Measurements from ENCODE around the gene CHADL. TPM values are rescaled to one million over a fixed set of nuclear protein-coding genes. Genes with fewer than 3 reads are reported as not detected.

The CHADL gene
- total and polyA plus RNA-seq, 9 of the 15 experiments (the other 6 are each of a cell fraction or from before 2014, with no cell fraction given), result not detected

DNA sequence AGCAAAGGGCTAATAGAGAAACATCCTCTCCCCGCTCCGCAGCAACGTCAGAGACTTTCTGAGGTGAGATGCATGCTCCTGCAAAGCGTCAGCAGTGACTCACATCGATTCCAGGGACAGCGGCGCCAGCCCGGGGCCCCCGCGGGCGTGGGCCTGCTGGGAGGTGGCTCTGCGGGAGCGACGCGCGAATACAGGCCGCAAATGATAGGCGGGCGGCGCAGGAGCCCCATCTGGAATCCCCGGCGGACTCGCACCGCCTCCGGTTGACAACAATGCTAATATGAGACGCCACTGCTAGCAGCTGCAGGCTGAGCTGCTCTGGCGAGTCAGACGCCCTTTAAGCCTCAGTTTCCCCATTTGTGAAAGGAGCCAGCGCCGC is 44.7 kb upstream of the CHADL start (continued):
- TF ChIP-seq ZNF277 (CRISPR knock-in tag; IDR thresholded peaks at IDR 0.05; ENCODE audit: borderline replicate concordance) (no peak), TAF9B (IDR thresholded peaks at IDR 0.05; ENCODE audit: partially characterized antibody) (no peak), SUPT5H (IDR thresholded peaks at IDR 0.05) (peak; percentile 62; the same call in 1 of the 2 replicates), ATF4 (CRISPR knock-in tag; IDR thresholded peaks at IDR 0.05) (no peak), IFI16 (CRISPR knock-in tag; IDR thresholded peaks at IDR 0.05) (no peak), HMG20B (CRISPR knock-in tag; IDR thresholded peaks at IDR 0.05) (no peak), SREBF2 (CRISPR knock-in tag; IDR thresholded peaks at IDR 0.05) (no peak), ZNF197 (CRISPR knock-in tag; IDR thresholded peaks at IDR 0.05; ENCODE audit: low read depth) (no peak), RBM34 (IDR thresholded peaks at IDR 0.05; ENCODE audit: borderline replicate concordance, insufficient read depth, low read length) (no peak), CBX1 (IDR thresholded peaks at IDR 0.05; ENCODE audit: low read depth) (no peak), SMAD1 (IDR thresholded peaks at IDR 0.05; ENCODE audit: low read depth, low read length, partially characterized antibody) (peak; percentile 41), MYNN (IDR thresholded peaks at IDR 0.05) (no peak), MYNN (CRISPR knock-in tag; IDR thresholded peaks at IDR 0.05) (no peak), TAF1 (IDR thresholded peaks at IDR 0.05; ENCODE audit: control insufficient read depth, extremely low read depth, insufficient read depth, low read length, severe bottlenecking) (peak; percentile 52), ZFP1 (CRISPR knock-in tag; IDR thresholded peaks at IDR 0.05) (no peak), ARID3B (CRISPR knock-in tag; IDR thresholded peaks at IDR 0.05; ENCODE audit: borderline replicate concordance) (no peak), ZKSCAN8 (CRISPR knock-in tag; IDR thresholded peaks at IDR 0.05) (no peak), ATF3 (IDR thresholded peaks at IDR 0.05) (peak; percentile 76), ATF3 (CRISPR knock-in tag; conservative IDR thresholded peaks at IDR 0.05) (no peak; the same call in 1 of the 2 replicates)
- TF ChIP-seq, protein P1, sequence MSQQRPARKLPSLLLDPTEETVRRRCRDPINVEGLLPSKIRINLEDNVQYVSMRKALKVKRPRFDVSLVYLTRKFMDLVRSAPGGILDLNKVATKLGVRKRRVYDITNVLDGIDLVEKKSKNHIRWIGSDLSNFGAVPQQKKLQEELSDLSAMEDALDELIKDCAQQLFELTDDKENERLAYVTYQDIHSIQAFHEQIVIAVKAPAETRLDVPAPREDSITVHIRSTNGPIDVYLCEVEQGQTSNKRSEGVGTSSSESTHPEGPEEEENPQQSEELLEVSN (IDR thresholded peaks at IDR 0.05; ENCODE audit: borderline replicate concordance in 1 of 2, extremely low read depth in 1 of 2, insufficient read depth in 1 of 2, insufficient read length in 1 of 2, low read depth in 1 of 2, low read length in 1 of 2, poor library complexity in 1 of 2, severe bottlenecking in 1 of 2), result peak in 1 of 2 experiments; percentile 60
